ENCODE results near the gene USP25.

Gene USP25

GRCh38 chr21:15804247-15805005, 74.6 kb downstream of the USP25 start:
- no peaks in the 10 kb centered on the region for H4K20me1 ChIP-seq (ENCODE audit: insufficient read depth)
- TF ChIP-seq CTCF (conservative IDR thresholded peaks at IDR 0.05; ENCODE audit: low read depth, low read length): no peak
- no peak overlapping the region for H3K9ac ChIP-seq
- H2AFZ ChIP-seq (ENCODE audit: low read depth): no peak overlapping the region
- peaks cover 6% of the 10 kb centered on the region for H3K4me1 ChIP-seq (ENCODE audit: low read depth, poor library complexity, severe bottlenecking)
- H3K36me3 ChIP-seq (ENCODE audit: insufficient read depth): no peaks in the 10 kb centered on the region
- no peak overlapping the region for H3K4me3 ChIP-seq (IDR thresholded peaks at IDR 0.05; ENCODE audit: insufficient read depth, low read depth, low read length)
- H3K4me2 ChIP-seq: no peak overlapping the region
- H3K27ac ChIP-seq: no peak overlapping the region
- no peaks in the 10 kb centered on the region for H3K79me2 ChIP-seq (ENCODE audit: insufficient read depth, low read depth)
- no peaks in the 10 kb centered on the region for H3K27me3 ChIP-seq (ENCODE audit: insufficient read depth, low read depth)

- H3K4me2 ChIP-seq: no peak overlapping the region
- no peaks in the 10 kb centered on the region for H3K79me2 ChIP-seq (ENCODE audit: insufficient read depth, low read depth)
- H4K20me1 ChIP-seq (ENCODE audit: insufficient read depth): no peaks in the 10 kb centered on the region
- H3K4me1 ChIP-seq (ENCODE audit: low read depth, poor library complexity, severe bottlenecking): peaks cover 8% of the 10 kb centered on the region
- H2AFZ ChIP-seq (ENCODE audit: low read depth): no peak overlapping the region
- H3K36me3 ChIP-seq (ENCODE audit: insufficient read depth): no peaks in the 10 kb centered on the region; the same call in 1 of the 2 replicates
- no peaks in the 10 kb centered on the region for H3K27me3 ChIP-seq (ENCODE audit: insufficient read depth, low read depth)
- H3K9ac ChIP-seq: no peak overlapping the region
- H3K4me3 ChIP-seq (IDR thresholded peaks at IDR 0.05; ENCODE audit: insufficient read depth, low read depth, low read length): no peak overlapping the region
- TF ChIP-seq CTCF (conservative IDR thresholded peaks at IDR 0.05; ENCODE audit: low read depth, low read length): no peak
- H3K27ac ChIP-seq: no peak overlapping the region
Measured at GRCh38 chr21:15809065-15809464, 79.3 kb downstream of the USP25 start.

- TF ChIP-seq CTCF (conservative IDR thresholded peaks at IDR 0.05; ENCODE audit: low read depth, low read length): no peak
- Histone ChIP-seq H3K4me1 (ENCODE audit: low read depth, poor library complexity, severe bottlenecking) (peaks cover 8% of the 10 kb centered on the region), H2AFZ (ENCODE audit: low read depth) (no peak overlapping the region), H3K4me2 (no peak overlapping the region), H4K20me1 (ENCODE audit: insufficient read depth) (no peaks in the 10 kb centered on the region), H3K27ac (no peak overlapping the region), H3K36me3 (ENCODE audit: insufficient read depth) (no peaks in the 10 kb centered on the region; the same call in 1 of the 2 replicates), H3K27me3 (ENCODE audit: insufficient read depth, low read depth) (no peaks in the 10 kb centered on the region), H3K4me3 (IDR thresholded peaks at IDR 0.05; ENCODE audit: insufficient read depth, low read depth, low read length) (no peak overlapping the region), H3K79me2 (ENCODE audit: insufficient read depth, low read depth) (no peaks in the 10 kb centered on the region), H3K9ac (no peak overlapping the region)
Measured at GRCh38 chr21:15809818-15810217, 80.0 kb downstream of the USP25 start.

GRCh38 chr21:15815285-15815684, 85.5 kb downstream of the USP25 start:
- no peaks in the 10 kb centered on the region for H4K20me1 ChIP-seq (ENCODE audit: insufficient read depth)
- no peaks in the 10 kb centered on the region for H3K79me2 ChIP-seq (ENCODE audit: insufficient read depth, low read depth)

More at GRCh38 chr21:15815285-15815684, 85.5 kb downstream of the USP25 start:
- no peaks in the 10 kb centered on the region; the same call in 1 of the 2 replicates for H3K36me3 ChIP-seq (ENCODE audit: insufficient read depth)
- H3K4me1 ChIP-seq (ENCODE audit: low read depth, poor library complexity, severe bottlenecking): no peaks in the 10 kb centered on the region
- H3K27ac ChIP-seq: no peak overlapping the region
- H3K4me2 ChIP-seq: no peak overlapping the region
- no peak overlapping the region for H2AFZ ChIP-seq (ENCODE audit: low read depth)
- no peak overlapping the region for H3K4me3 ChIP-seq (IDR thresholded peaks at IDR 0.05; ENCODE audit: insufficient read depth, low read depth, low read length)
- no peaks in the 10 kb centered on the region for H3K27me3 ChIP-seq (ENCODE audit: insufficient read depth, low read depth)
- no peak for TF ChIP-seq CTCF (conservative IDR thresholded peaks at IDR 0.05; ENCODE audit: low read depth, low read length)
- H3K9ac ChIP-seq: no peak overlapping the region
